PC-3 (cell line): ENCODE data around the gene CHD5. TPM values are rescaled to one million over a fixed set of nuclear protein-coding genes. Genes with fewer than 3 reads are reported as not detected.

Experiments
- ATAC-seq: fragments of 200-7000 bp; cut with Tn5 transposase; 2 replicates; pipeline ENCODE4 v1.9.1; 2020; ENCODE audit warnings: mild to moderate bottlenecking, moderate library complexity
- BruUV-seq: library from RNA; stranded (reverse); fragments of 400-500 nt; replicated peaks from 2 replicates; lab custom pipeline; 2021; lab: Mats Ljungman, UMichigan
- CTCF ChIA-PET: fragments of 300-600 bp; sonication (Branson Sonifier 250); formaldehyde crosslinking; loops from one replicate; lab custom pipeline; 2022; ENCODE audit warnings: antibody characterized with exemption; lab: Charles Lee
- POLR2A ChIA-PET: fragments of 300-600 bp; sonication (Branson Sonifier 250); formaldehyde crosslinking; loops from one replicate; lab custom pipeline; 2022; ENCODE audit warnings: antibody characterized with exemption; ENCODE audit not compliant: unreplicated experiment; lab: Charles Lee
- DNase-seq: peaks from one replicate; pipeline ENCODE4 v3.0.0-alpha.2; 2015
- H2AFZ ChIP-seq: fragments of 300-600 bp; sonication (generic); 2 replicates; pipeline ENCODE4 v1.6.0; 2016; ENCODE audit warnings: antibody characterized with exemption, low read length
- H3F3A ChIP-seq: fragments of 300-600 bp; sonication (generic); one replicate; pipeline ENCODE4 v1.6.0; 2017; ENCODE audit warnings: antibody characterized with exemption, low read length, control low read depth, mild to moderate bottlenecking; ENCODE audit not compliant: unreplicated experiment
- H3K27ac ChIP-seq: fragments of 300-600 bp; sonication (generic); 2 replicates; pipeline ENCODE4 v1.5.1; 2016; ENCODE audit warnings: mild to moderate bottlenecking, low read length
- H3K27me3 ChIP-seq: fragments of 300-600 bp; sonication (generic); 2 replicates; pipeline ENCODE4 v1.6.1; 2016; ENCODE audit warnings: low read length, mixed read lengths
- H3K36me3 ChIP-seq: fragments of 300-600 bp; sonication (generic); 2 replicates; pipeline ENCODE4 v1.6.1; 2016; ENCODE audit warnings: low read depth, mixed run types, low read length, mixed read lengths
- H3K4me1 ChIP-seq: fragments of 300-600 bp; sonication (generic); 2 replicates; pipeline ENCODE4 v1.5.1; 2016; ENCODE audit warnings: low read length; ENCODE audit not compliant: insufficient read depth
- H3K4me2 ChIP-seq: fragments of 300-600 bp; sonication (generic); 2 replicates; pipeline ENCODE4 v1.6.0; 2016; ENCODE audit warnings: low read length
- H3K4me3 ChIP-seq: fragments of 300-600 bp; sonication (generic); 2 replicates; pipeline ENCODE4 v1.5.1; 2016; ENCODE audit warnings: mild to moderate bottlenecking, low read length, mixed read lengths
- H3K79me2 ChIP-seq: fragments of 300-600 bp; sonication (generic); 2 replicates; pipeline ENCODE4 v1.6.1; 2017; ENCODE audit warnings: low read length, mixed read lengths
- H3K9ac ChIP-seq: fragments of 300-600 bp; sonication (generic); 2 replicates; pipeline ENCODE4 v1.6.0; 2016; ENCODE audit warnings: mild to moderate bottlenecking, low read length
- H3K9me2 ChIP-seq: fragments of 300-600 bp; sonication (generic); replicated peaks from 2 replicates; pipeline ENCODE4 v1.6.1; 2016; ENCODE audit warnings: mixed run types, low read length, mixed read lengths
- H3K9me3 ChIP-seq: fragments of 300-600 bp; sonication (generic); 2 replicates; pipeline ENCODE4 v1.6.1; 2016; ENCODE audit warnings: low read length, mixed read lengths
- H4K20me1 ChIP-seq: fragments of 300-600 bp; sonication (generic); 2 replicates; pipeline ENCODE4 v1.6.1; 2016; ENCODE audit warnings: low read length, mixed read lengths
- EZH2 ChIP-seq: fragments of 300-600 bp; sonication (generic); IDR thresholded peaks from one replicate; pipeline ENCODE4 v1.6.1; 2017; ENCODE audit warnings: antibody characterized with exemption, mild to moderate bottlenecking, low read length; ENCODE audit not compliant: unreplicated experiment
- EZH2phosphoT487 ChIP-seq: fragments of 300-600 bp; sonication (generic); IDR thresholded peaks from 2 replicates; pipeline ENCODE4 v1.6.1; 2018; ENCODE audit warnings: mild to moderate bottlenecking, antibody characterized with exemption, low read length, borderline replicate concordance
- intact Hi-C: fragments of 100-400 bp; cut with micrococcal nuclease; formaldehyde crosslinking; loops from 2 replicates; pipeline ENCODE4 v1.9.0; 2023
- total RNA-seq: library from RNA; depleted of rRNA; stranded (reverse); fragments of >200 nt; gene quantifications from 2 replicates; pipeline ENCODE4 v1.2.3, GENCODE V29; 2014
- TF ChIP-seq, protein P1 (sequence below): fragments of 300-600 bp; sonication (generic); conservative IDR thresholded peaks from 2 replicates; pipeline ENCODE4 v1.5.1; 2017; ENCODE audit warnings: antibody characterized with exemption, low read depth, mild to moderate bottlenecking, low read length

The CHD5 gene
- total RNA-seq, 1 experiment from 2014 or later: 0.55 TPM

DNA sequence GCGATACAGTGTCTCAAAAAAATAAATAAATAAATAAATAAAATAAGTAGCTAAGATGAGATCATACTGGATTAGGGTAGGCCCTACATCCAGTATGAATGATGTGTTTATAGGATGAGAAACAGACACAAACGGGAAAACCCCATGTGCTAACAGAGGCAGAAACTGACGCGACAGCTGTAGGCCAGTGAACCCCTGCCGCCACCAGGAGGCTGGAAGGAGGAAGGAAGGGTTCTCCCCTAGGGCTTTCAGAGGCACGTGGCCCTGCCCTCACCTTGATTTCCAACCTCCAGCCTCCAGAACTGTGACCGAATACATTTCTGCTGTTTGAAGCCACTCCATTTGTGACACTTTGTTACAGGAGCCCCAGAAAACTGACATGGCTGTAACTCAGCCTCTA, 38.5 kb downstream of the CHD5 start:
- Histone ChIP-seq H2AFZ (no peak overlapping the region), H4K20me1 (no peaks in the 10 kb centered on the region), H3K79me2 (no peaks in the 10 kb centered on the region), H3K36me3 (no peaks in the 10 kb centered on the region), H3F3A (no peaks in the 10 kb centered on the region), H3K27me3 (no peaks in the 10 kb centered on the region), H3K4me2 (no peak overlapping the region), H3K9me2 (no peaks in the 10 kb centered on the region), H3K27ac (no peak overlapping the region), H3K9ac (no peak overlapping the region), H3K9me3 (no peaks in the 10 kb centered on the region), H3K4me3 (no peak overlapping the region), H3K4me1 (peaks cover 22% of the 10 kb centered on the region)
- ChIA-PET CTCF (interaction anchor here (0.7 kb wide), 1 partner anchor 101 kb away, joined by 3 read pairs; no protein-coding TSS in a partner anchor), POLR2A (interaction anchor here (0.7 kb wide), 1 partner anchor 65 kb away, joined by 3 read pairs; no protein-coding TSS in a partner anchor)
- intact Hi-C loops: no loop called here
- DNase-seq: peak; percentile 18
- ATAC-seq: peak; percentile 27
- no TSS peak for BruUV-seq
- no peak for TF ChIP-seq EZH2phosphoT487
- TF ChIP-seq, protein P1, sequence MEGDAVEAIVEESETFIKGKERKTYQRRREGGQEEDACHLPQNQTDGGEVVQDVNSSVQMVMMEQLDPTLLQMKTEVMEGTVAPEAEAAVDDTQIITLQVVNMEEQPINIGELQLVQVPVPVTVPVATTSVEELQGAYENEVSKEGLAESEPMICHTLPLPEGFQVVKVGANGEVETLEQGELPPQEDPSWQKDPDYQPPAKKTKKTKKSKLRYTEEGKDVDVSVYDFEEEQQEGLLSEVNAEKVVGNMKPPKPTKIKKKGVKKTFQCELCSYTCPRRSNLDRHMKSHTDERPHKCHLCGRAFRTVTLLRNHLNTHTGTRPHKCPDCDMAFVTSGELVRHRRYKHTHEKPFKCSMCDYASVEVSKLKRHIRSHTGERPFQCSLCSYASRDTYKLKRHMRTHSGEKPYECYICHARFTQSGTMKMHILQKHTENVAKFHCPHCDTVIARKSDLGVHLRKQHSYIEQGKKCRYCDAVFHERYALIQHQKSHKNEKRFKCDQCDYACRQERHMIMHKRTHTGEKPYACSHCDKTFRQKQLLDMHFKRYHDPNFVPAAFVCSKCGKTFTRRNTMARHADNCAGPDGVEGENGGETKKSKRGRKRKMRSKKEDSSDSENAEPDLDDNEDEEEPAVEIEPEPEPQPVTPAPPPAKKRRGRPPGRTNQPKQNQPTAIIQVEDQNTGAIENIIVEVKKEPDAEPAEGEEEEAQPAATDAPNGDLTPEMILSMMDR: peak; percentile 43

DNA sequence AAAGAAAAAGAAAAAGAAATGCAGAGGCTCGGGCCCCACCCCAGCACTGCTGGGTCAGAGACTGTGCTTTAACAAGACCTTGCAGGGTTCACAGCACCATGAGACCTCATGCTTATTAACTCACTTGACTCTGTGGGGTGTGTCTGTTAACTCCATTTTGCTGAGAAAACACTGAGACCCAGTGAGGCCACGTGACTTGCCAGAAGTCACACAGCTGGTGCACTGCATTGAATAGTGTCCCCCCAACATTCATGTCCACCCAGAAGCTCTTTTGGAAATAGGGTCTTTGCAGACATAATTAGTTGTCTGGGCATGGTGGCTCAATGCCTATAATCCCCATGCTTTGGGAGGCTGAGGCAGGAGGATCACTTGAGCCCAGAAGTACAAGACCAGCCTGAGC, 39.7 kb downstream of the CHD5 start:
- POLR2A ChIA-PET: no interaction called here

DNA sequence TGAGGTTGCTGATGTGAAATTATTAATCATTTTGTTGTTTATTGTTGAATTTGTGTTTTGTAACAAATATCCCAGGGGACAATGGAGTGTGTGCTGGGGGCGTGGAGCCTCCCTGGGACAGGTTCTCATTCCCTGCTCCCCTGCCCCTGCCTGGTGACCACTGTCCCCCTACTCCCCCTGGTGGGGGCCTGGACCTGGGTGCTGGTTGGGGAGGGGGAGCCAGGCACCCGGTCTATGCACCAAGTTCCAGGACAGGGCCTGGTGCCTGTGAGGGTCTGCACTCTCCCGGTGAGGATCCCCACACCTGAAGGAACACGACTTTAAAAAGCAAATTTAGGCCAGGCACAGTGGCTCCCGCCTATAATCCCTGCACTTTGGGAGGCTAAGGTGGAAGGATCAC, 42.4 kb downstream of the CHD5 start:
- no TSS peak for BruUV-seq
- DNase-seq (no peak), ATAC-seq (no peak)
- no peaks in the 10 kb centered on the region for H3K9me2 ChIP-seq
- ChIA-PET CTCF (interaction anchor here (1.0 kb wide), 1 partner anchor 29 kb away, joined by 3 read pairs; no protein-coding TSS in a partner anchor), POLR2A (no interaction called here)
- H3K36me3 ChIP-seq: no peaks in the 10 kb centered on the region
- H3K4me2 ChIP-seq: no peak overlapping the region
- no peak overlapping the region for H3K27ac ChIP-seq
- no peaks in the 10 kb centered on the region for H3K79me2 ChIP-seq
- no peaks in the 10 kb centered on the region for H3F3A ChIP-seq
- H2AFZ ChIP-seq: no peak overlapping the region
- H3K27me3 ChIP-seq: no peaks in the 10 kb centered on the region
- intact Hi-C loops: no loop called here
- H3K9me3 ChIP-seq: no peaks in the 10 kb centered on the region
- H3K9ac ChIP-seq: no peak overlapping the region
- no peak overlapping the region for H3K4me3 ChIP-seq
- no peak for TF ChIP-seq EZH2phosphoT487
- TF ChIP-seq, protein P1: peak; percentile 28; the same call in 1 of the 2 replicates
- no peak for TF ChIP-seq EZH2
- H3K4me1 ChIP-seq: no peaks in the 10 kb centered on the region
- no peaks in the 10 kb centered on the region for H4K20me1 ChIP-seq

More for the DNA sequence above, 39.7 kb downstream of the CHD5 start:
- no peak for DNase-seq
- H4K20me1 ChIP-seq: no peaks in the 10 kb centered on the region
- peaks cover 12% of the 10 kb centered on the region for H3K4me1 ChIP-seq
- CTCF ChIA-PET: no interaction called here
- BruUV-seq: no TSS peak
- H3K4me3 ChIP-seq: no peak overlapping the region
- H3F3A ChIP-seq: no peaks in the 10 kb centered on the region
- H3K79me2 ChIP-seq: no peaks in the 10 kb centered on the region
- ATAC-seq: no peak
- intact Hi-C loops: no loop called here
- H2AFZ ChIP-seq: no peak overlapping the region
- no peak overlapping the region for H3K9ac ChIP-seq
- TF ChIP-seq, protein P1: no peak
- TF ChIP-seq EZH2phosphoT487: no peak
- TF ChIP-seq EZH2: no peak
- no peaks in the 10 kb centered on the region for H3K9me3 ChIP-seq
- H3K36me3 ChIP-seq: no peaks in the 10 kb centered on the region
- H3K27me3 ChIP-seq: no peaks in the 10 kb centered on the region
- no peak overlapping the region for H3K4me2 ChIP-seq
- no peak overlapping the region for H3K27ac ChIP-seq
- no peaks in the 10 kb centered on the region for H3K9me2 ChIP-seq
